ENCODE data around the gene STRADA. TPM values are rescaled to one million over a fixed set of nuclear protein-coding genes. Genes with fewer than 3 reads are reported as not detected.
A peak's percentile ranks its signal among the peaks of the same experiment; 100 is the strongest.

Gene STRADA
- total and polyA plus RNA-seq, 2 experiments from 2014 or later = 18.0 to 28.8 TPM

DNA sequence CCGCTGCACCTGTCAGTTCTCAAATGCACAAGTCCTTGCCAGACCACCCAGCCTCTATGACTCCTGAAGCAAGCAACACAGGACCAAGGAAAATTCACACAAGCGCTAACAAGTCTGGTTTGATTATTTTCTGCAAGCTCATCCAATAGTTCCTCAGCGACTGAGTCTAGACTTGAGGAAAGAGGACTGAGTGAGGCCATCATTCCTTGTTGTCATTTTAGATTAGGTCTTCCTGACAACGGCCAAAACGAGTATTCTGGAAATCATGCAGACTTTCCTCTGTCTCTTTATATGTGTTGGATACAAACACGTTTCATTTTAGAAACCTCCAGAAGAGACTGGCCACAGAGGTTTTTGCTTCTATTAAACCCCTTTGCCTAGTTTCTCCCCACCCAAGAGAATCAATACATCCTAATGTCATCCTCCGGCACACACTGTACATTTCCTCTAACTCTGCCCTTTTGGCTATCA lies 31.2 kb upstream of the STRADA start:
- Histone ChIP-seq H3F3A (replicated peaks; ENCODE audit: low read depth) (no peaks in the 10 kb centered on the region; the same call in 1 of the 2 replicates), H4K20me1 (replicated peaks; ENCODE audit: insufficient read depth) (peaks cover 65% of the 10 kb centered on the region), H3K27me3 (ENCODE audit: insufficient read depth) (no peaks in the 10 kb centered on the region), H3K36me3 (ENCODE audit: insufficient read depth) (peaks cover 6% of the 10 kb centered on the region; the same call in 1 of the 2 replicates), H3K27ac (ENCODE audit: low read depth) (peak overlapping the region; percentile 64), H3K4me3 (peak overlapping the region; percentile 99), H3K4me1 (ENCODE audit: insufficient read depth) (peaks cover 22% of the 10 kb centered on the region), H3K79me2 (replicated peaks; ENCODE audit: insufficient read depth) (peaks cover 90% of the 10 kb centered on the region), H2AFZ (peak overlapping the region; percentile 39; the same call in 1 of the 2 replicates), H3K4me2 (peak overlapping the region; percentile 86), H3K9me2 (ENCODE audit: insufficient read depth) (no peaks in the 10 kb centered on the region)
- Mint-ChIP-seq H3K27me3 (ENCODE audit: insufficient read depth, low read depth, poor library complexity) (peaks cover 14% of the 10 kb centered on the region), H3K27ac (peak overlapping the region; percentile 100), H3K4me3 (peak overlapping the region; percentile 95), H3K4me1 (peaks cover 20% of the 10 kb centered on the region), H3K9me3 (no peaks in the 10 kb centered on the region; the same call in 2 of the 3 replicates), H3K36me3 (ENCODE audit: low read depth) (peaks cover 25% of the 10 kb centered on the region; the same call in 2 of the 3 replicates)
- DNase-seq (ENCODE audit: low spot score) (peak; percentile 9), ATAC-seq (no peak)
- TF ChIP-seq JUNB (IDR thresholded peaks at IDR 0.05; ENCODE audit: unreplicated experiment) (no peak), ZNF114 (CRISPR knock-in tag; IDR thresholded peaks at IDR 0.05) (no peak), POLR2AphosphoS5 (IDR thresholded peaks at IDR 0.05; ENCODE audit: low read depth) (no peak), EZH2 (IDR thresholded peaks at IDR 0.05; ENCODE audit: low read depth, unreplicated experiment) (no peak), STAT1 (IDR thresholded peaks at IDR 0.05; ENCODE audit: unreplicated experiment) (no peak), ZNF331 (CRISPR knock-in tag; IDR thresholded peaks at IDR 0.05; ENCODE audit: low read depth) (no peak), CTCF (conservative IDR thresholded peaks at IDR 0.05; ENCODE audit: low read depth in 2 of 2) (no peak), EZH2phosphoT487 (IDR thresholded peaks at IDR 0.05; ENCODE audit: unreplicated experiment) (no peak), NANOG (IDR thresholded peaks at IDR 0.05; ENCODE audit: borderline replicate concordance) (no peak)
- TF ChIP-seq, protein P1, sequence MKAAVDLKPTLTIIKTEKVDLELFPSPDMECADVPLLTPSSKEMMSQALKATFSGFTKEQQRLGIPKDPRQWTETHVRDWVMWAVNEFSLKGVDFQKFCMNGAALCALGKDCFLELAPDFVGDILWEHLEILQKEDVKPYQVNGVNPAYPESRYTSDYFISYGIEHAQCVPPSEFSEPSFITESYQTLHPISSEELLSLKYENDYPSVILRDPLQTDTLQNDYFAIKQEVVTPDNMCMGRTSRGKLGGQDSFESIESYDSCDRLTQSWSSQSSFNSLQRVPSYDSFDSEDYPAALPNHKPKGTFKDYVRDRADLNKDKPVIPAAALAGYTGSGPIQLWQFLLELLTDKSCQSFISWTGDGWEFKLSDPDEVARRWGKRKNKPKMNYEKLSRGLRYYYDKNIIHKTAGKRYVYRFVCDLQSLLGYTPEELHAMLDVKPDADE (IDR thresholded peaks at IDR 0.05) = no peak
- TF ChIP-seq, protein P2, sequence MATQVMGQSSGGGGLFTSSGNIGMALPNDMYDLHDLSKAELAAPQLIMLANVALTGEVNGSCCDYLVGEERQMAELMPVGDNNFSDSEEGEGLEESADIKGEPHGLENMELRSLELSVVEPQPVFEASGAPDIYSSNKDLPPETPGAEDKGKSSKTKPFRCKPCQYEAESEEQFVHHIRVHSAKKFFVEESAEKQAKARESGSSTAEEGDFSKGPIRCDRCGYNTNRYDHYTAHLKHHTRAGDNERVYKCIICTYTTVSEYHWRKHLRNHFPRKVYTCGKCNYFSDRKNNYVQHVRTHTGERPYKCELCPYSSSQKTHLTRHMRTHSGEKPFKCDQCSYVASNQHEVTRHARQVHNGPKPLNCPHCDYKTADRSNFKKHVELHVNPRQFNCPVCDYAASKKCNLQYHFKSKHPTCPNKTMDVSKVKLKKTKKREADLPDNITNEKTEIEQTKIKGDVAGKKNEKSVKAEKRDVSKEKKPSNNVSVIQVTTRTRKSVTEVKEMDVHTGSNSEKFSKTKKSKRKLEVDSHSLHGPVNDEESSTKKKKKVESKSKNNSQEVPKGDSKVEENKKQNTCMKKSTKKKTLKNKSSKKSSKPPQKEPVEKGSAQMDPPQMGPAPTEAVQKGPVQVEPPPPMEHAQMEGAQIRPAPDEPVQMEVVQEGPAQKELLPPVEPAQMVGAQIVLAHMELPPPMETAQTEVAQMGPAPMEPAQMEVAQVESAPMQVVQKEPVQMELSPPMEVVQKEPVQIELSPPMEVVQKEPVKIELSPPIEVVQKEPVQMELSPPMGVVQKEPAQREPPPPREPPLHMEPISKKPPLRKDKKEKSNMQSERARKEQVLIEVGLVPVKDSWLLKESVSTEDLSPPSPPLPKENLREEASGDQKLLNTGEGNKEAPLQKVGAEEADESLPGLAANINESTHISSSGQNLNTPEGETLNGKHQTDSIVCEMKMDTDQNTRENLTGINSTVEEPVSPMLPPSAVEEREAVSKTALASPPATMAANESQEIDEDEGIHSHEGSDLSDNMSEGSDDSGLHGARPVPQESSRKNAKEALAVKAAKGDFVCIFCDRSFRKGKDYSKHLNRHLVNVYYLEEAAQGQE (IDR thresholded peaks at IDR 0.05; ENCODE audit: unreplicated experiment) = no peak
- TF ChIP-seq, protein P3, sequence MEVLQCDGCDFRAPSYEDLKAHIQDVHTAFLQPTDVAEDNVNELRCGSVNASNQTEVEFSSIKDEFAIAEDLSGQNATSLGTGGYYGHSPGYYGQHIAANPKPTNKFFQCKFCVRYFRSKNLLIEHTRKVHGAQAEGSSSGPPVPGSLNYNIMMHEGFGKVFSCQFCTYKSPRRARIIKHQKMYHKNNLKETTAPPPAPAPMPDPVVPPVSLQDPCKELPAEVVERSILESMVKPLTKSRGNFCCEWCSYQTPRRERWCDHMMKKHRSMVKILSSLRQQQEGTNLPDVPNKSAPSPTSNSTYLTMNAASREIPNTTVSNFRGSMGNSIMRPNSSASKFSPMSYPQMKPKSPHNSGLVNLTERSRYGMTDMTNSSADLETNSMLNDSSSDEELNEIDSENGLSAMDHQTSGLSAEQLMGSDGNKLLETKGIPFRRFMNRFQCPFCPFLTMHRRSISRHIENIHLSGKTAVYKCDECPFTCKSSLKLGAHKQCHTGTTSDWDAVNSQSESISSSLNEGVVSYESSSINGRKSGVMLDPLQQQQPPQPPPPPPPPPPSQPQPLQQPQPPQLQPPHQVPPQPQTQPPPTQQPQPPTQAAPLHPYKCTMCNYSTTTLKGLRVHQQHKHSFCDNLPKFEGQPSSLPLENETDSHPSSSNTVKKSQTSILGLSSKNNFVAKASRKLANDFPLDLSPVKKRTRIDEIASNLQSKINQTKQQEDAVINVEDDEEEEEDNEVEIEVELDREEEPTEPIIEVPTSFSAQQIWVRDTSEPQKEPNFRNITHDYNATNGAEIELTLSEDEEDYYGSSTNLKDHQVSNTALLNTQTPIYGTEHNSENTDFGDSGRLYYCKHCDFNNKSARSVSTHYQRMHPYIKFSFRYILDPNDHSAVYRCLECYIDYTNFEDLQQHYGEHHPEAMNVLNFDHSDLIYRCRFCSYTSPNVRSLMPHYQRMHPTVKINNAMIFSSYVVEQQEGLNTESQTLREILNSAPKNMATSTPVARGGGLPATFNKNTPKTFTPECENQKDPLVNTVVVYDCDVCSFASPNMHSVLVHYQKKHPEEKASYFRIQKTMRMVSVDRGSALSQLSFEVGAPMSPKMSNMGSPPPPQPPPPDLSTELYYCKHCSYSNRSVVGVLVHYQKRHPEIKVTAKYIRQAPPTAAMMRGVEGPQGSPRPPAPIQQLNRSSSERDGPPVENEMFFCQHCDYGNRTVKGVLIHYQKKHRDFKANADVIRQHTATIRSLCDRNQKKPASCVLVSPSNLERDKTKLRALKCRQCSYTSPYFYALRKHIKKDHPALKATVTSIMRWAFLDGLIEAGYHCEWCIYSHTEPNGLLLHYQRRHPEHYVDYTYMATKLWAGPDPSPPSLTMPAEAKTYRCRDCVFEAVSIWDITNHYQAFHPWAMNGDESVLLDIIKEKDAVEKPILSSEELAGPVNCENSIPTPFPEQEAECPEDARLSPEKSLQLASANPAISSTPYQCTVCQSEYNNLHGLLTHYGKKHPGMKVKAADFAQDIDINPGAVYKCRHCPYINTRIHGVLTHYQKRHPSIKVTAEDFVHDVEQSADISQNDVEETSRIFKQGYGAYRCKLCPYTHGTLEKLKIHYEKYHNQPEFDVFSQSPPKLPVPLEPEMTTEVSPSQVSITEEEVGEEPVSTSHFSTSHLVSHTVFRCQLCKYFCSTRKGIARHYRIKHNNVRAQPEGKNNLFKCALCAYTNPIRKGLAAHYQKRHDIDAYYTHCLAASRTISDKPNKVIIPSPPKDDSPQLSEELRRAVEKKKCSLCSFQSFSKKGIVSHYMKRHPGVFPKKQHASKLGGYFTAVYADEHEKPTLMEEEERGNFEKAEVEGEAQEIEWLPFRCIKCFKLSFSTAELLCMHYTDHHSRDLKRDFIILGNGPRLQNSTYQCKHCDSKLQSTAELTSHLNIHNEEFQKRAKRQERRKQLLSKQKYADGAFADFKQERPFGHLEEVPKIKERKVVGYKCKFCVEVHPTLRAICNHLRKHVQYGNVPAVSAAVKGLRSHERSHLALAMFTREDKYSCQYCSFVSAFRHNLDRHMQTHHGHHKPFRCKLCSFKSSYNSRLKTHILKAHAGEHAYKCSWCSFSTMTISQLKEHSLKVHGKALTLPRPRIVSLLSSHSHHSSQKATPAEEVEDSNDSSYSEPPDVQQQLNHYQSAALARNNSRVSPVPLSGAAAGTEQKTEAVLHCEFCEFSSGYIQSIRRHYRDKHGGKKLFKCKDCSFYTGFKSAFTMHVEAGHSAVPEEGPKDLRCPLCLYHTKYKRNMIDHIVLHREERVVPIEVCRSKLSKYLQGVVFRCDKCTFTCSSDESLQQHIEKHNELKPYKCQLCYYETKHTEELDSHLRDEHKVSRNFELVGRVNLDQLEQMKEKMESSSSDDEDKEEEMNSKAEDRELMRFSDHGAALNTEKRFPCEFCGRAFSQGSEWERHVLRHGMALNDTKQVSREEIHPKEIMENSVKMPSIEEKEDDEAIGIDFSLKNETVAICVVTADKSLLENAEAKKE (CRISPR knock-in tag; IDR thresholded peaks at IDR 0.05) = no peak
